ENCODE data around the gene FOXP1. TPM values are rescaled to one million over a fixed set of nuclear protein-coding genes. Genes with fewer than 3 reads are reported as not detected.
A peak's percentile ranks its signal among the peaks of the same experiment; 100 is the strongest.

Gene FOXP1
- total RNA-seq, 2 donors from 2014 or later = 377 to 395 TPM

DNA sequence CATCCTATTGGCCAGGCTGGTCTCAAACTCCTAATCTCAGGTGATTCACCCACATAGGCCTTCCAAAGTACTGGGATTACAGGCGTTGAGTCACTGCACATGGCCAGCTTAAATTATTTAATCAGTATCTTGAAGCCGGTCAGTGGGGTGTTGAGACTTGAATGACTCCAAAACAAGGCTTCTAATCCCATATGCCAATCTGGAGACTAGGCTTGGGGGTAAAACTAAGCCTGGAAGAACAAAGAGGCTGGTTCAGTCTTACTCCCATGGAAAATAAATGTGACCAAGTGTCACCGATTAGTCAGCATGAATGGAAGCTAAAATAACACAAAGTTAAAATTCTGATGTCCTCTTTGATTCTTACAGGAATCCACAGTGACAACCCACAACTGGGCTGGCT, 509.1 kb downstream of the FOXP1 start:
- ATAC-seq (no peak), DNase-seq (no peak)
- peaks cover 56% of the 10 kb centered on the region for H3K4me1 Mint-ChIP-seq
- H3K9me3 ChIP-seq (ENCODE audit: control insufficient read depth, low read length, poor library complexity, severe bottlenecking) = no peaks in the 10 kb centered on the region
- H3K4me3 Mint-ChIP-seq = no peak overlapping the region
- no peak overlapping the region for H3K27ac Mint-ChIP-seq
- H3K27me3 Mint-ChIP-seq = no peaks in the 10 kb centered on the region
- H3K36me3 Mint-ChIP-seq (ENCODE audit: low read depth) = peaks cover 3% of the 10 kb centered on the region

DNA sequence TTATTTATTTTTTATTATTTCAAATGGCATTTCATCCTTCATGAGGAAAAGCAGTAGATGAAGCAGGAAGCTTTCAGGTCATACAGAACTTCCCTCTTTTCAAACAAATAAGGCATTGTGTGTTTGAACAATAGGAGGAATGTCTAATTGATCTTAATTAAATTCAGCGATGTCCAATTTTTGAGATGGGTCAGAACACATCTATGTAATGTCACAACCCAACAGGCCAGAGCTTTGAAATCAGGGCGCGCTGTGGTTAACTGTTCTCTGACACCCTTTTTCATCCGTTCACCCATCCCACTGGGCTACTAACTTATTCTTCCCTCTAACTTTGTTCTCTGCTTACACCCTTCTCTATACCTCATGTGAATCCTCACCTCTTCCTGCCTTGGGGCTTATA, 510.5 kb downstream of the FOXP1 start:
- no peaks in the 10 kb centered on the region for H3K9me3 ChIP-seq (ENCODE audit: control insufficient read depth, low read length, poor library complexity, severe bottlenecking)
- Mint-ChIP-seq H3K36me3 (ENCODE audit: low read depth) (peaks cover 3% of the 10 kb centered on the region), H3K27ac (no peak overlapping the region), H3K4me1 (peaks cover 54% of the 10 kb centered on the region), H3K4me3 (no peak overlapping the region), H3K27me3 (no peaks in the 10 kb centered on the region)
- DNase-seq (no peak), ATAC-seq (no peak)

GRCh38 chr3:71072287-71072686, 511.2 kb downstream of the FOXP1 start:
- H3K9me3 ChIP-seq (ENCODE audit: control insufficient read depth, low read length, poor library complexity, severe bottlenecking) = no peaks in the 10 kb centered on the region
- Mint-ChIP-seq H3K4me3 (no peak overlapping the region), H3K36me3 (ENCODE audit: low read depth) (peaks cover 3% of the 10 kb centered on the region), H3K27ac (no peak overlapping the region), H3K4me1 (peaks cover 49% of the 10 kb centered on the region), H3K27me3 (no peaks in the 10 kb centered on the region)
- DNase-seq (no peak), ATAC-seq (no peak)

DNA sequence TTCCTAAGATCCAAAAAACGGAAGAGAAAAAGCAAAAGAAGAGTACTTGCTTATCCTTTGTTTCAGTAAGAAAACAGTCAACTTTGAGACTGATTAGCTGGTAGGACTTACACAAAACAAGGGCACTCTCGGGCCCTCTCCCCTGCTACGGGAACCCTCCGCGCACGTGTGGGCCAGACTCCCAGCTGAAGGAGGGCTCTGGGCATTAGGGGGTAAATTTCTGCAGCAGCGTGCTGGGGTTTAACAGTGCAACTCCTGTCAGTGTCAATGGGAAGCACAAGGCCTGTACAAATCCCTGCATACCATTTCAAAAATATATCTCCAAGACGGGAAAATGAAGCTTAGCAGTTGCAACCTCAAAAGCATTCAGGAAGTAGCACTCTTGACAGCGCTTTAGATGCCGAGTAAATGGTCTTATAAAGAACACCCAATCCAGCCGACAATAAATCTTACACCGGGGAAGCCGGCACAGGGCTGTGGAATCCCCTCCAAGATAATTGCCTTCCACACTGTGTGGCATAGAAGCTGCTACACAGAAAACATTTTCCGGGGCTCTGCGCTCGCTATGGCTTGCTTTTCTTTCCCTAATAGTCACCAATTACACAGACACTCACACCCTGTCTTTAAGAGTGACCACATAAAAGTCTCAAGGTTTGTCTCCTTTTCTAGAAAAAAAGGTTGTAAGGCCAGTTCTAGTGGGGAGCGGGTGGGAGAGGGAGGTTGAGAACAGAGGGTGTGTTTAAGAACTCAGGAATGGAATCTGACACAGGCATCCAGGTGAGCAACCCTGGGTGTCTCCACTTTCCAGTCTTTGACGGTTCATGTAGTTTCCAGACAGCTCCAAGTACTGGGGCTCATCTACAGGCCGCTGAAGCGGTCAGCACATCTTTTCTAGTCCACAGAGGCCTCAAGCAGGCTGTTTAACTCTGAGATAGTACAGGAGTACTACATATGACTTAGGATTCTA, 512.7 kb downstream of the FOXP1 start:
- H3K36me3 Mint-ChIP-seq (ENCODE audit: low read depth) = no peaks in the 10 kb centered on the region
- H3K4me3 Mint-ChIP-seq = no peak overlapping the region
- ATAC-seq (no peak), DNase-seq (no peak)
- H3K27me3 Mint-ChIP-seq = no peaks in the 10 kb centered on the region
- H3K27ac Mint-ChIP-seq = no peak overlapping the region
- H3K4me1 Mint-ChIP-seq = peaks cover 48% of the 10 kb centered on the region
- no peaks in the 10 kb centered on the region for H3K9me3 ChIP-seq (ENCODE audit: control insufficient read depth, low read length, poor library complexity, severe bottlenecking)

- Mint-ChIP-seq H3K27me3 (no peaks in the 10 kb centered on the region), H3K4me1 (peaks cover 52% of the 10 kb centered on the region), H3K27ac (no peak overlapping the region), H3K36me3 (ENCODE audit: low read depth) (no peaks in the 10 kb centered on the region), H3K4me3 (no peak overlapping the region)
- DNase-seq (peak; percentile 23 to 60 (median 46)), ATAC-seq (peak; percentile 36)
- H3K9me3 ChIP-seq (ENCODE audit: control insufficient read depth, low read length, poor library complexity, severe bottlenecking) = no peaks in the 10 kb centered on the region
Observed at GRCh38 chr3:71069797-71070196, 513.7 kb downstream of the FOXP1 start.

GRCh38 chr3:71067977-71068654, 515.4 kb downstream of the FOXP1 start:
- peak overlapping the region; percentile 59 for H3K4me3 Mint-ChIP-seq
- no peaks in the 10 kb centered on the region for H3K27me3 Mint-ChIP-seq
- no peaks in the 10 kb centered on the region for H3K36me3 Mint-ChIP-seq (ENCODE audit: low read depth)
- no peaks in the 10 kb centered on the region for H3K9me3 ChIP-seq (ENCODE audit: control insufficient read depth, low read length, poor library complexity, severe bottlenecking)
- no peak for ATAC-seq
- no peak for DNase-seq
- peaks cover 41% of the 10 kb centered on the region for H3K4me1 Mint-ChIP-seq
- H3K27ac Mint-ChIP-seq = no peak overlapping the region

DNA sequence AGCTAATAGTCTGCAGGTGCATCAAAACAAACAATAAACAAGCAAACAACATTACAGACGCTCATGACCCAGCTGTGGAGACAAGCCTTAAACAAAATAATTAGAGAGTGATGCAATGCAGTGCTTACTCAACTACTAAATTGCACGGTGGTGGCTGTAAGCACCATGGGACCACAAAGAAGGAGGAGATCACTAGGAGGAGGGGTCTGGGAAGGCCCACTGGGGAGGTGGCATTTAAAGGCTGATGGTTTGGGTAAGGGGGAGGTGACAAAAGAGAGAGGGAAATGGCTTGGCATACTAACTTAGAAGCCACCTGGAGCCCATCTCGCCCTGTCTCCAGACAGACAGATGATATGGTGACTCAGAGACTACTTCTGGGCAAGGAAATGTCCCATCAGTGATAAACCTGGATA, 516.7 kb downstream of the FOXP1 start:
- H3K4me3 Mint-ChIP-seq = no peak overlapping the region
- peak; percentile 20 for ATAC-seq
- H3K9me3 ChIP-seq (ENCODE audit: control insufficient read depth, low read length, poor library complexity, severe bottlenecking) = no peaks in the 10 kb centered on the region
- no peaks in the 10 kb centered on the region for H3K36me3 Mint-ChIP-seq (ENCODE audit: low read depth)
- peaks cover 47% of the 10 kb centered on the region for H3K4me1 Mint-ChIP-seq
- H3K27me3 Mint-ChIP-seq = no peaks in the 10 kb centered on the region
- H3K27ac Mint-ChIP-seq = no peak overlapping the region
- peak in 1 of 3 donors; percentile 45 for DNase-seq

- H3K27me3 Mint-ChIP-seq = no peaks in the 10 kb centered on the region
- ATAC-seq (peak; percentile 46), DNase-seq (no peak)
- no peak overlapping the region for H3K27ac Mint-ChIP-seq
- H3K36me3 Mint-ChIP-seq (ENCODE audit: low read depth) = no peaks in the 10 kb centered on the region
- peaks cover 51% of the 10 kb centered on the region for H3K4me1 Mint-ChIP-seq
- no peak overlapping the region for H3K4me3 Mint-ChIP-seq
- no peaks in the 10 kb centered on the region for H3K9me3 ChIP-seq (ENCODE audit: control insufficient read depth, low read length, poor library complexity, severe bottlenecking)
Observed at GRCh38 chr3:71066356-71066755, 517.2 kb downstream of the FOXP1 start.

- DNase-seq = no peak
- Mint-ChIP-seq H3K4me3 (no peak overlapping the region), H3K4me1 (peaks cover 56% of the 10 kb centered on the region), H3K27me3 (no peaks in the 10 kb centered on the region), H3K27ac (no peak overlapping the region), H3K36me3 (ENCODE audit: low read depth) (no peaks in the 10 kb centered on the region)
- ATAC-seq = no peak
- H3K9me3 ChIP-seq (ENCODE audit: control insufficient read depth, low read length, poor library complexity, severe bottlenecking) = no peaks in the 10 kb centered on the region
Observed at GRCh38 chr3:71065764-71066013, 517.8 kb downstream of the FOXP1 start.

GRCh38 chr3:71064956-71065763, 518.4 kb downstream of the FOXP1 start:
- peak; percentile 57 for ATAC-seq
- DNase-seq = peak in 2 of 3 donors; percentile 64 to 68
- no peaks in the 10 kb centered on the region for H3K36me3 Mint-ChIP-seq (ENCODE audit: low read depth)
- H3K9me3 ChIP-seq (ENCODE audit: control insufficient read depth, low read length, poor library complexity, severe bottlenecking) = no peaks in the 10 kb centered on the region
- no peaks in the 10 kb centered on the region for H3K27me3 Mint-ChIP-seq
- H3K4me1 Mint-ChIP-seq = peaks cover 59% of the 10 kb centered on the region
- H3K4me3 Mint-ChIP-seq = no peak overlapping the region
- H3K27ac Mint-ChIP-seq = no peak overlapping the region

GRCh38 chr3:71064291-71064955, 519.1 kb downstream of the FOXP1 start:
- Mint-ChIP-seq H3K4me1 (peaks cover 57% of the 10 kb centered on the region), H3K27ac (no peak overlapping the region), H3K36me3 (ENCODE audit: low read depth) (no peaks in the 10 kb centered on the region), H3K4me3 (no peak overlapping the region), H3K27me3 (no peaks in the 10 kb centered on the region)
- peak; percentile 52 for ATAC-seq
- peak in 2 of 3 donors; percentile 54 to 64 for DNase-seq
- H3K9me3 ChIP-seq (ENCODE audit: control insufficient read depth, low read length, poor library complexity, severe bottlenecking) = no peaks in the 10 kb centered on the region

- Mint-ChIP-seq H3K4me3 (no peak overlapping the region), H3K4me1 (peaks cover 52% of the 10 kb centered on the region)
- peak; percentile 15 for ATAC-seq
Observed at GRCh38 chr3:71063773-71064290, 519.7 kb downstream of the FOXP1 start.

More at GRCh38 chr3:71063773-71064290, 519.7 kb downstream of the FOXP1 start:
- H3K9me3 ChIP-seq (ENCODE audit: control insufficient read depth, low read length, poor library complexity, severe bottlenecking) = no peaks in the 10 kb centered on the region
- Mint-ChIP-seq H3K27me3 (no peaks in the 10 kb centered on the region), H3K27ac (no peak overlapping the region), H3K36me3 (ENCODE audit: low read depth) (no peaks in the 10 kb centered on the region)
- peak in 2 of 3 donors; percentile 12 to 19 for DNase-seq
